GM19043 (cell line): ENCODE data around the gene ATAD3B.
"Not testable (repeated sequence)": the region's sequence is repeated elsewhere in the genome, so short reads cannot be mapped to it uniquely, and the experiment has no call there.

ENCODE experiments used
- ATAC-seq: cut with Tn5 transposase; IDR thresholded peaks from one replicate; pipeline ENCODE4 v1.9.1; 2021; ENCODE audit warnings: low read depth; ENCODE audit not compliant: unreplicated experiment

ATAD3B gene

GRCh38 chr1:1471389-1472052 lies at the start of gene ATAD3B:
TSS of gene ATAD3B (plus strand) at chr1:1471765. CDS start at chr1:1471885, 120 bp downstream.
- ATAC-seq = peak; percentile 96

- ATAC-seq = no peak
Measured at GRCh38 chr1:1421907-1422464, 49.6 kb upstream of the ATAD3B start.

- ATAC-seq = no peak
Measured at GRCh38 chr1:1422465-1423244, 48.9 kb upstream of the ATAD3B start.

GRCh38 chr1:1423245-1423597 lies 48.3 kb upstream of the ATAD3B start:
- no peak for ATAC-seq

GRCh38 chr1:1424707-1425106 lies 46.9 kb upstream of the ATAD3B start:
- ATAC-seq = no peak

GRCh38 chr1:1425426-1425752 lies 46.2 kb upstream of the ATAD3B start:
- ATAC-seq = no peak

GRCh38 chr1:1425753-1426495 lies 45.6 kb upstream of the ATAD3B start:
- no peak for ATAC-seq

GRCh38 chr1:1426496-1427105 lies 45.0 kb upstream of the ATAD3B start:
- ATAC-seq = no peak

GRCh38 chr1:1427106-1427819 lies 44.3 kb upstream of the ATAD3B start:
- ATAC-seq = no peak

GRCh38 chr1:1427820-1428148 lies 43.8 kb upstream of the ATAD3B start:
- ATAC-seq = no peak

- no peak for ATAC-seq
Measured at GRCh38 chr1:1428174-1428573, 43.4 kb upstream of the ATAD3B start.

GRCh38 chr1:1428967-1429366 lies 42.6 kb upstream of the ATAD3B start:
- not testable (repeated sequence) for ATAC-seq

GRCh38 chr1:1429671-1430073 lies 41.9 kb upstream of the ATAD3B start:
- ATAC-seq = no peak

GRCh38 chr1:1430114-1430982 lies 41.2 kb upstream of the ATAD3B start:
- no peak for ATAC-seq

- ATAC-seq = no peak
Measured at GRCh38 chr1:1430992-1431844, 40.3 kb upstream of the ATAD3B start.

- no peak for ATAC-seq
Measured at GRCh38 chr1:1431845-1432273, 39.7 kb upstream of the ATAD3B start.

- ATAC-seq = no peak
Measured at GRCh38 chr1:1432274-1432950, 39.2 kb upstream of the ATAD3B start.
